ENCODE data around the gene NOS1AP.

DNA sequence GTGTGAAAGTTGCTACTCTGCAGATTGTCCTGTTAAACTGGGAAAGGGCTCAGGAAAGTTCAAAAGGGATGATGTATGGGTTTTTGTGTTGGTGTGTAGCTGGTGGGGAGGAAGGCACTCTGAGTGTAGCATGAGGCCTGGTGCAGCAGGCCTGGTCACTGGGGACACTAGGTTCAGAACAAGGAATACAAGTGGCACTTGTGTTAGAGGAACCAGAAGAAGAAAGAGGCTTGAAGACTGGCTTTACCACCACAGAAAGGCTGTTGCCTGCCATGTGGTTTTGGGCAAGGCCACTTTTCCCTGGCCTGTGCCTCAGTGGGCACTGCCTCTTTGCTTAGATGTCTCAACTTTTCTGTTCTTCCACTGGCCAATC is 122.8 kb downstream of the NOS1AP start:
- TF ChIP-seq GATA3 (IDR thresholded peaks at IDR 0.05; ENCODE audit: low read depth, low read length) (no peak), GATA2 (IDR thresholded peaks at IDR 0.05; ENCODE audit: low read depth, low read length) (no peak)
